HG03097 (cell line): ENCODE data around the gene PIK3C2B.
A peak's percentile ranks its signal among the peaks of the same experiment; 100 is the strongest.

Source experiments
- ATAC-seq: cut with Tn5 transposase; IDR thresholded peaks from one replicate; pipeline ENCODE4 v1.9.1; 2021; ENCODE audit not compliant: unreplicated experiment, low FRiP score

The PIK3C2B gene

DNA sequence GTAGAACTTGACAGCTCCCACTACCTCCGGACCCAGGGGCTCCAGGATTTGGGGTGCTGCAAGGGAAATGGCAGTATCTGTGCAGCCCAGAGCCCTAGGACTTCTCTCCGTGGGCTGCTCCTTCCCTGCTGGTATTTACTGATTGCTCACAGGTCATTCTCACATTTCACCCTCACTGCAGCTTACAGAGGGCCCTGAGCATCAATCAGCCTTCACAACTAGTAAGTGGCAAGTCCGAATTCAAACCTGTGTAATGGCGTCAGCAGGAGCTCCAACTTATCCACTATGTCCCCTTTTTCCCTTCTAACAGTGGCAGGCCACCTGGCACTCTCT is 32.4 kb downstream of the PIK3C2B start:
- ATAC-seq = no peak

DNA sequence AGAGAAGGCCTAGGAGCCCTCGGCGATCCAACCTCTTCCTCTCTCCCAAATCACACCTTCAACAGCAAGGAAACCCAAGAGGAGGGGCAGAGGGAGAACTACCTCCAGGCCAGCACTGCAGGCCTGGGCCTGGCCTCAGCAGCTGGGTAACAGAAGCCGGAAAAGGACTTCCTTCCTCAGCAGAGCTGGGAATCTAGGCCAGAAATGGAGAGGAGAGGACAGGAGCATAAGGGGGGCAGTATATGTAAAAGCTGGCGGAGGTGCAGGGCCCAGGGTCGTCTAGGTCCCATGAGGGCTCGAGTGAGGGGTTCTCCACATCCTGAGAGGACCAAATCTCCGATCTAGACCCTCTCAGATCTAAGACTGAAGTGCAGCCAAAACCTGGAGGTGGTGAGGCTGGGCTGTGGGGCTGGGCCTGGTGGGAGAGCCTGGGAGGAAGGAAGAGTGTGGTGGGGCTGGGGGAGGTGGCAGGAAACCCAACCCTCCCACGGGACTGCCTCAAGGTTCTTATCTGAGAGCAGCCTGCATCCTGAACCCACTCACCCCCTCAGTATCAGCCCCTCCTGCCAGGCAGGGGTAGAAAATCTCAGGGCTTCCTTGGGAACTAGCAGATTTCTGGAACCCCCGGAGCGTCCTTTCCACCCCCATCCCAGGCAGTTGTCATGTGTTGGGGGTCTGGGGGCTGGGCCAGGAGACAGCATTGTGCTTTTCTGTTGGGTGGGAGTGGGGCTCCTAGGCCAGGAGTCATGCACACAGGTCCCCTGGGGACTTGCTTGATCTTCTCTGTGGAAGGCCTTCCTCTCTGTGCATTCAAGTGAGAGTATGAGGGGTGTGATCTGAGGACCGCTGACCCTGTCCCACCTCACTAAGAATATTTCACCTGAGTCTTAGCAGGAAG is 33.0 kb downstream of the PIK3C2B start:
- peak; percentile 32 for ATAC-seq

DNA sequence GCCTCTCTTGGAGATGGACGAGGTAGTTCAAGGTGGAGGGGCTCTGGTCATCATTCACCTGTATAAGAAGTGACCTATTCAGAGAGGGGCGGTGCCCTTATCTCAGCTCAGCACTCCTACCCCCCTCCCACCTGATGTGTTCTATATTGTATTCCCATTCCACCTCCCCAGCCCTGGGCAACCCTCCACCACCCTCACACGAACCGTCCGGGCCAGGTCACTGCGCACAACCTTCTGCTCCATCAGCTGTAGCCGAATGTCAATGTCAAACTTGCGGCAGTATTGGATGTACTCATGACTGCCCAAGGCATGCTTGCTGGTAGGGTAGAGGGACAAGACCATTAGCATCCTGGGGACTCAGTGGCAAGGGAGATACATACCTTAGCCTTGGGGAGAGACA is 34.3 kb downstream of the PIK3C2B start:
- ATAC-seq = no peak

DNA sequence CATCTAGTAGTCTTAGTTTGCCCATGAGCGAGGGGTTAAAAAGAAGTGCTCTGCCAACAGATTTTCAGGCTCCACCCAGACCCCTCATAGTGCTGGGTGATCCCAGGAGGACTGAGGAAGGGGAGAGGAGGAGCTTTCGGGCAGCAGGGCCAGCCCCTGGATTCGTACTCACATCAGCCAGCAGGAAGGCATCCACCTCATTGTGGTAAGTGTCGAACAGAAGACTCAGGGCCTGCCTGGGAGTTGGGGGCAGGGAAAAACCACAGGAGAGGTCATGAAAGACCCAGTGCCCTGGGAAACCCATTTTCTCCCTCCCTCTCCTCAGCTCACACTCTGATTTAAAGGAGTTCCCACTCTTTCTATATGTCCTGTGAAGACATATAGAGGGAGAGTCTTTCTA is 34.9 kb downstream of the PIK3C2B start:
- no peak for ATAC-seq

DNA sequence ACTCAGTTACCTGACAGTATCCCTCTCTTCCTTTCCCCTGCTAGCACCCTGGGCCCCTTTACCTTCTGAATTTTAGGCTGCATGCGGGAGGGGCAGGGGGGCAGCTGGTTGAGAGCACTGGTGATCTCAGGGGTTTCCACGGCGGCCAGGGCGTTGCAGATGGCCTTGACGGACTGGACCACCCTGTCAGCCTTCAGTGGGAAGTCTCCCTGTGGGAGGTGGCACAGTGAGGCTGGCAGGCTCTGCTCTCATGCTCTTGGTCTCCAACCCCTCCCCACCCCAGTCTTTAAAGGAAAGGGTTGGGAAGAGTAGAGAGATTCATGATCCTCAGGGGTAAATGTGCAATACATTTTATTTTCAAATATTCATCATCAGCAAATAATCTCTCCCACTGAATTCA is 36.9 kb downstream of the PIK3C2B start:
- no peak for ATAC-seq

DNA sequence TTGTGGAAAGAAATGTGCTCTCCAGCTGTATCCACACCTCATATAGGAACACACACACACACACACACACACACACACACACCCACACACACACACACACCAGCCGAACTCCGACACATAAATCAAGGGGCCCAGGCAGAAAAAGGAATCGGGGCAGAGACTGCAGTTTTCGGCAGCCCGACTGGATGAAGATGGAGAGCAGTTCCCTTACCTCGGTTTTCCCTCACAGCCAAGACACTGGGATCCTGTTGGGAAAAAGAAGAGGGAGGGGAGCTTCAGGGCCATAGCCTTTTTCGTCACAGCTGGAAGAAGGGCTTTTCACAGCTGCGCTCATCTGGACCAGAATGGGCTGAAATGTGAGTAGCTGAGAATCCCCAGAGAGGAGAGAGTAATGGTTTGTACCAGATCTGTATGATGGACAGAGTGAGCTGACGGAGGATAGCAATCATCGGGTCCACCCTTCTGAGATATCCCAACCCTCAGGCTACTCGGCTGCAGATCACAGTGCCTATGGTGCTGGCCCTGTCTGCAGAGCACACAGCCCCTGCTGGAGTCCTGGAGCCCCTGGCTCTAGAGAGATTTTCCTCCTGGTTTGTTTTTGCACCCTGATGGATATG is 37.7 kb downstream of the PIK3C2B start:
- ATAC-seq = no peak

DNA sequence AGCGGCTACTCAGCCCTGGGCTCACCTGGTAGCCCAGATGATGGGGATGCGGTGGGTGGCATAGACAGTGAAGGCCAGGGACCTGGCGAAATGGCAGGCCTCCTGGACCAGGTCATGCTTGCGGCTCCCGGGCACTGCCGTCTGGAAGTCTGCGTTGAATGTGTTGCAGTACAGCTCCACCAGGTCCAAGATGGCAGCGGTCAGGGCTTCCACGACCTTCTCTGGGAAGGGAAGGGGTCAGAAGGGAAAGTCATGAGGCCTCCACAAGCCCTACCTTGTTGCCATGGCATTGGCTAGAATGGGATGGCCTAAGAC is 38.8 kb downstream of the PIK3C2B start:
- no peak for ATAC-seq

DNA sequence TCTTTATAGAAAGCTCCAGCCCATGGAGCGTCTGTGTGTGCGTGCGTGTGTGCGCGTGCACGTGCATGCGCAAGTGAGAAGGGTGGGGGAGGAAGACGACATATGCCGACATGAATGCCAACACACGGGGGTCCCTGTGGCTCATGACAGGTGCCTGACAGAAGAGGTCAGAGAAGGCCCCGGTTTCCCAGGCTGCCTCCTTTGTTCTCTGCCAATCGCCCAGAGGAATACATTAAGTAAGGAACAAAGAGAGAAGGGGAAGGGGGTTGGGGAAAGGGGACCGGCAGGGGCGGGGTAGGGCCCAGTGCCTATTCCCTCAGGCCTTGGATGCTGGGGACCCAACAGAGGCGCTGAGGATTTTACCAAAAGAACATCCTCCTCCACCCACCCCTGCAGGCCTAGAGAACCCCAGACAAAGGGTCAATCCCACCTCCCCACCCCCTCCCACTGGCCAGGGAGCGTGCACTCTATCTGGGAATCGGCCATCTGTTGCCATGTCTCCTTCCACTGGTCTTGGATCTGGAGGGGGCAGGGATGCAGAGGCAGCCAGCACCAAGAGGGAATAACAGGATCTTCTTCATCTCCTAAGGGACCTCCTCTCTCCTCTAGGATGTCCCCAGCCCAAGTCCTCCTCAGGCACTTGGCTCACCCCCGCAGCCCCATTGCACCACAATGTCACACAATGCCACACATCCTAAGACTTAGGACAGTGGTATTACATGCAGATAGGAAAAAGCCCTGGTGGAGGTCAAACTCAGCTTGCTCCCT is 39.4 kb downstream of the PIK3C2B start:
- no peak for ATAC-seq

DNA sequence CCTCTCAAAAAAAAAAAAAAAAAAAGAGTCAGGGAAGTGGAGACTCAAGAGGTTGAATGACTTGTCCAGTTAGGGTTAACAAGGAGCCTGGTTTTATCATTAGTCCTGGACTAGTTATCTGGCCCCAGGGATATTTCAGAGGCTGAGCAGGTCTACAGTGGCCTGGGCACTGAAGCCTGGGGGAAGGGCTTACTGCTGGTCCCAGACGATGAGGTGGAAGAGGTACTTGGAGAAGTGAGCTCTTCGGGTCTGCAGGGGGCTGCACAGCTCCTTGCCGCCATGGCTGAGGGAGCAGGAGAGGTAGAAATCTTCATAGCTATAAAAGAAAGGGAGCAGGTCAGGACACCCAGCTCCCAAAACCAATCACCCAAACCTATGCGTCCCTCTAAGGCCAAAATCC is 40.1 kb downstream of the PIK3C2B start:
- ATAC-seq = no peak

DNA sequence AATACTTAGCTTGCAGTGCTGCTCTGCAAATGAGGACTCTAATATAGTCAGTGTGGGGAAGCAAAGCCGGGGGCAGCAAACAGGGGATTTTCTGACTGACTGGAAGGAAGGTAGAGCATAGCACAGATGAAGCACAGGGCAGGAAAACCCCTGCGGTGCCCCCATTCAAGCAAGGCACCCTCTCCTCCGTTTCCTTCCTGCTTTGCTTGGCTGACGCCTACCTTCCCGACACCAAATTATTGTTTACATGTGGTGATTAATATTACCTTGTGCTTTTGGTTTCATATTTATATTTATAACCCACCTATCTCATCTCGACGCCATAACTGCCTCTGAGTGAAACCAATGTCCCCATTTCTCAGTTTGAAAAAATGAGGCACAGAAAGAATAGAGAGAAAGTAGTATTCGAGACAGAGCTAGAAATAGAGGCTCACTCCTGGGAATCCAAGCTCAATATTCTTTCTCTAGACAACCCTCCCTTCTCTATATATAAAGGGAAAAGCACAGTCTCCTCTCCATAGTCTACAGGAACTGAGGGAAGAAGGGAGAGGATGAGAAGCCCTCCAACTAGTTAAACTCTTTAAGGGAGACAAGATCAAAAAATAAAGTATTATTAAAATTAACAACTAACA is 41.3 kb downstream of the PIK3C2B start:
- ATAC-seq = peak; percentile 65

DNA sequence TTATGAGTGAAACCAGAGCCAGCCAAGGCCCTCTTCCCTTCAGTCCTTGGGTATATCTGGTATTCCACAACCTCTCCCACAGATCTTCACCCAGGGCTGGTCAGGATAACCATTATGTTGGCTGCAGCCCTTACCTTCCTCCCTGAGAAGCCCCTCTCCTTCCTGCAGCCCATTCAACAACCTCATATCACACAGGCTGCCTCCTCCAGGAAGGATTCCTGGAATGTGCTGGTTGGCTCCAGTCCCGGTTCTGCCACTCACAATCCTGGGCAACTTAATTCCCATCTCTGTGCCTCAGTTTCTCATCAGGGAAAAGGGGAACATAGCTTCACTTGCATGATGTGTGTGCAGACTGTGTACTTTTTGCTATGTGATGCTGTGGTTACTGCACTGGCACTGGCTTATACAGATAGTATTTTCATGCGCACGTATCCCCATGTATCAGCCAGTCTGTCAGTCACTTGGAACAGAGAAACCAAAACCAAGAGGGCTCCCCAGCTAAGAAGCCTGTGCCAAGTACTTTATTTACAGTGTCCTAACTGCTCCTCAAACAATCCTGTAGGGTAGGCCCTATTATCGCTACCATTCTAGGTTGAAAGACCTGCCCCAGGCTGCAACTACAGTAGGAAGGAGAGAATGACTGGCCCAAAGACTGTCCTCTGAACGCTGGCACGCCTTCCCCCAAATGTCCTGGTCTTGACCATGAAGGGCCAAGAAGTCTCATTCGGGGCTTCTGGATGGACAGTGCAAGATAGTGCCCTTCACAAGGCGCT is 43.1 kb downstream of the PIK3C2B start:
- ATAC-seq = no peak

DNA sequence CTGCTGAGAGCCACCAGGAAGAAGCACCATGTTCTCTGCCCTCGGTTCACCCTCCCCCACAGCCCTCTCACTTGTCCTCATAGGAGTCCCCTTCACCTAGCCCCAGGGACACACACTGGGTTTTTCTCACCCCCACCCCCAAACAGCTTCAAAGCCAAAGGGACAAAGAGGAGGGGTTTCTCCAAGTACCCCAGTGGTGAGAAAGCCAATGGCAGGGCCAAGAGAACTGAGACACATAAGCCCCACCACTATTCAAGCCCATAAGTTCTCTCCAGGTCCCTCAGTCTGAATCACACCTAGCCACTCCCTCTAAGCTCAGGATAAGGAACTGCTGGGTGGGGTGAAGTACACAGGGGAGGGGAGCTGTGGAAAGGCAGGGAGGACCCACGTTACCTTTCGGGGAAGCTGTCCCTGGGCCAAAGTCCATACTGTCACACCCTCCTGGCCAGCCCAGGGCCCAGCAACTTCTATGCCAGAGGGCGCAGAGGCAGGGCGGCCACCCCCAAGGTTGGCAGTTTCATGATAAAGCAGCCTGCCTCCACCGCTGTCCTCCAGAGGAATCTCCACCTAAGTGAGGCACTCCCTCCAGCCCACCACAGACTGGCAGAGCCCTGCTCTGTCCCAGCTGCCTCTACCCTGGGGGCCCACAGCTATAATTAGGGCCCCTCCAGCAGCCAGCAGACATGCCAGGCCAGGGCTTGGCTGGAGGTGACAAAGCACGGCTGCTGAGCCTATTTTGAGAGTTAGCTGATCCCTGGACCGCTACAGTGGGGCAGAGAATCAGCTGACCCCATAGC is 43.9 kb downstream of the PIK3C2B start:
- ATAC-seq = no peak

DNA sequence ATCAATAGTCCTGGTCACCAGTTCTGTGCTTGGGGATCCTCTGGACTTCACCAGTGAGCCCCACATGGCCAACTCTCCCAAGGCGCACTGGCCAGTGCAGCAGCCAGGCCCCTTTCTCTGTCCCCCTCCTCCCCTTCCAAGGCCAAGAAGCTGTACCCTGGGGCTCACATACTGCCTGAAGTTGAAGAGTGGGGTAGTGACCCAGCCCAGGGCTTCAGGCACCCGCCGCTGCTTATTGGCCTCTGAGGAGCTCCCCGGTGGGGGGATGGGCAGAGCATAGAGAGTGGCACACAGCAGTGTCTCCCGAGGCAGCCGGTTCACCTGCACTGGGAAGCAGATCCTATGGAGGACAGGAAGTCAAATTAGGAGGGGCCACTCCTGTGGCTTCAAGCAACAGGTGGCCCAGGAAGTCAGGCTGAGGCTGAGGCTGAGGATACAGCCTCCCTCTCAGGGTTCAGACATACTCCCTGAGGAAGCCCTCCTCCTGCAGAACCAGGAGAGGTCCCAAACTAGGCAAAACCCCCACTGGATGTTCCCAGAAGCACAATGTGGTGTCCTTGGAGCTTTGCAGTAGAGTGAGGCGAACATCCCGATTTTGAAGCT is 44.8 kb downstream of the PIK3C2B start:
- ATAC-seq = no peak

DNA sequence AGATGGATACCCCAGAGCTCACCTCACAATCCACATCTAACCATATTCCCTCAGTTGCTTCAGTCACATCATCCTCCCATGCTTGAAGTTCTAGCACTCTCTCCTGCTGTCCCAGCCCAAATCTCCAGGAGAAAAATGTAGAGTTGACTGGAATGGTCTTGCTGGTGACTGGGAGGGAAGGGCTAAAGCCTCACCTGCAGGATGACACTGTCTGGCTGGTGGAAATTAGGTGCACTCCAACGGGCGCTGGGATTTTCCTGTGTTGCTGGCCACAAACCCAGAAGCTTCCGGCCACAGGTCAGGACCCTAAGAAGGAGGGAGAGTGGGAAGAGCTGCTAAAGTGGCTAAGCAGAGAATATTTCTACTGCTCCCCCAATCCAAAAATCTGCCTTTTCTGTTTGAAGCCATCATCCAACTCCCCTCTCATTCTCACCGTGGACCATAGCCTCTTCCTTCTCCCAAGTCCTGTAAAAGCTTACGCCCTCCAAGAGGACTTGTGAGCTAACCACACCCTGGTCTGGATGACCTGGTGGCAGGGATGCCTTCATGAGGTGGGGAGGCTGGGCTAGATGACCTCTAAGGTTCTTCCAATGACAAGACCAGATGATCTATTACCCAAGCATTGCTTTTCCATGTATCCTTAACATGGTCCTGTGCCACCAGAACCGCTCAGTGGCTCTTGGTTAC is 45.5 kb downstream of the PIK3C2B start:
- no peak for ATAC-seq

DNA sequence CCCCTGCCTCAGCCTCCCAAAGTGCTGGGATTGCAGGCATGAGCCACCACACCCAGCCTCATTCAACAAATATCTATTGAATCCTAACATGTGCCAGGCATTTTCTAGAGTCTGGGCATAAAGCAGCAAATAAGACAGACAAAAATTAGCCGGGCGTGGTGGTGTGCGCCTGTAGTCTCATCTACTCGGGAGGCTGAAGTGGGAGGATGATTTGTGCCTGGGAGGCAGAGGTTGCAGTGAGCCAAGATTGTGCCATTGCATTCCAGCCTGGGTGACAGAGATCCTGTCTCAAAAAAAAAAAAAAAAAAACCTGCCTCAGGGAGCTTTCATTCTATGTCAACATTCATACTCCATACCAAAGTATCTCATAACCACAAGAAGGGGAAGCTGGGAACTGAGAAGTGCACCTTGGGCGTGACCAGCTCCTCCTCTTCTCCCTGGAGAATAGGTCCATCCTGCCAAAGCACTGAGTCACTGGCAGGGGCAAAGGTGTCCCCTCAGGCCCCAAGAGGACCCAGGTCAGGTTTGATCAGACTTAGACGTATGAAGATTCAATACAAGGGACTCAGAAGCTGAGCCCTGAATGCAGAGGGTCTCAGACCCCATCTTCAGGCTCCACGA is 46.2 kb downstream of the PIK3C2B start:
- no peak for ATAC-seq

DNA sequence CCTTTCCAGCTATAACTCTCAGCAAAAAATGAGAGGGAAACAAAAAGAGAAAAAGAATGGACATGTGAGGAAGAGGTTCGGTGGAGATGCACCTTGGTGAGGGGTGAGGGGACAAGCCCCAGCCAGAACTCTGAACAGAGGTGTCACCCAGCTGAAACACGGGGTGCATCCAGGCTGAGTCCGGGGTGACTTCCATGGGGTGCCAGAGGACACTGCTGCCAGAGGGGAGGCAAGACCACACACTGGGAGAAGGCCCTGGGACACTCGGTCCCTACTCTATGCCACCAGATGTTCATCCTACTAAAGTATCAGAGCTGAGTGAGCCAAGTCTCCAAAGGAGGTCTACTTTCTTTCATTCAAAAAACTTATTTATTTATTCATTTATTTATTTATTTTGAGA is 46.9 kb downstream of the PIK3C2B start:
- ATAC-seq = no peak

DNA sequence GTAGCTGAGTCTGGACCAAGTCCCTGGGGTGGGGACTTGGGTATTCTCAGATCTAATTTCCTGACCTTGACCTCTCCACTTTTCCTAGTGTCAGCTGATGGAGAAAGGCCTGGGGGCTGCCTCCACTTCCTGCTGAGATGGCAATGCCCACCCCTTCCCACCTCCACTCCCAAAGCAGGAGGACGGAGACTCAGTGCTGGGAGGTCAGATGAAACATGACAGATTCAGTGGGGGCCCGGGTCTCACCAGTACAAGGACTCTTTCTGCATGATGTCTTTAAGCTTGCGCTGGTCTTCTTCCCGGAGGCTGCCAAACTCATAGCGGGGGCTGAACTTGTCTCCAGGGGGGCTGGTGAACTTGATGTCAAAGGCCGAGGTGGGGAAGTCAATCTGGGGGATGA is 47.4 kb downstream of the PIK3C2B start:
- no peak for ATAC-seq

DNA sequence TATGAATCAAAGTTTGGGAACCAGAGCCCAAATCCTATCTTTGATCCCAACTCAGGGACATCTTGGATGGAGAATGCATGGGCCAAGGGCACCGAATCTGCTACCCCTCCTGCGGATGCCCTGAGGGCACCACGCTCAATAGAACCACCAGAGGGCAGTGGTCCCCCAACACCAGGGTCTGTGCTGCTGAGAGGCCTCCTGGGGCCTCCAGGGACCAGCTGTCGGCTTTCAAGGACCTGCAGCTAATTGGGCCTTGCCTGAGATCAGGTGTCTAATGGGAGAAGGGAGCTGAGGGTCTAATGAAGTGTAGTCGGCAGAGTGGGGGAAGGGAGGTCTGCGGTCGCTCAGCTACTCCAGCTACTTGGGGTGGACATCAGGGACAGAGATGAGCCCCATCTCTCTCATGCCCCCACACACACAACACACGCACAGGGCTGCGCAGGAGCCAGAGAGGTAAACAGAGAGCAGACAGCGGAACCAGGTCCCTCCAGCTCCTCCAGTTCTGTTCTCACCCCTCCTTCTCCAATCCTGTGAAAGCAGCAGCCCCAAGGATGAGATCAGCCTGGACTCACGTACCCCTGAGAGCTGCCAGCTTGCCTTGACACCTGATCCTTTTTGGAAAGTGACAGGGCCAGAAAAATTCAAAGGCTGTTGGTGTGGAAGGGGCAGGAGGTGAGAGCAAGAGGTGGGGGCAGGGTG is 48.0 kb downstream of the PIK3C2B start:
- peak; percentile 58 for ATAC-seq
